Endothelial cell of umbilical vein (primary cell): Measurements from ENCODE around the gene PYGB. TPM values are rescaled to one million over a fixed set of nuclear protein-coding genes. Genes with fewer than 3 reads are reported as not detected.

Source experiments
- BruUV-seq: library from RNA; stranded (reverse); fragments of 400-500 nt; replicated peaks from 2 replicates; lab custom pipeline; 2021; lab: Mats Ljungman, UMichigan
- CTCF ChIA-PET: fragments of 300-600, 350-600 bp; sonication (Branson Sonifier 250); formaldehyde crosslinking; loops from one replicate; lab custom pipeline; 2021; ENCODE audit warnings: antibody characterized with exemption, inconsistent platforms; lab: Charles Lee
- POLR2A ChIA-PET: fragments of 300-600, 350-600 bp; sonication (Branson Sonifier 250); formaldehyde crosslinking; loops from one replicate; lab custom pipeline; 2021; ENCODE audit warnings: antibody characterized with exemption, inconsistent platforms; lab: Charles Lee
- DNase-seq: peaks from one replicate; pipeline ENCODE4 v3.0.0-alpha.2; 2011; ENCODE audit warnings: low read depth, low spot score
- FAIRE-seq: peaks from 2 replicates; lab custom pipeline; 2011; peaks lifted over from hg19 to GRCh38; lab: Jason Lieb, UNC
- H2AFZ ChIP-seq: 2 replicates; pipeline ENCODE4 v1.6.0; 2012; ENCODE audit warnings: low read depth, low read length, control low read depth, inconsistent platforms
- H3K27ac ChIP-seq: 2 replicates; pipeline ENCODE4 v1.5.1; 2011; ENCODE audit warnings: low read depth, mild to moderate bottlenecking, control low read depth, low read length, moderate library complexity; ENCODE audit not compliant: insufficient read depth
- H3K27me3 ChIP-seq, 2 experiments: 2 replicates each; pipeline versions ENCODE4 v1.6.0 to v1.6.1; 2011; ENCODE audit warnings: low read length in 2 of 2, mixed read lengths in 1 of 2; ENCODE audit not compliant: control insufficient read depth in 2 of 2, insufficient read depth in 2 of 2
- H3K36me3 ChIP-seq, 2 experiments: 2 replicates in 1 of 2; 3 replicates in 1 of 2; pipeline ENCODE4 v1.5.1; 2011; ENCODE audit warnings: low read length in 2 of 2, mild to moderate bottlenecking in 1 of 2, moderate library complexity in 1 of 2; ENCODE audit not compliant: control insufficient read depth in 2 of 2, insufficient read depth in 2 of 2; ENCODE audit errors: extremely low read depth in 1 of 2
- H3K4me1 ChIP-seq: 3 replicates; pipeline ENCODE4 v1.5.1; 2011; ENCODE audit warnings: mild to moderate bottlenecking, low read length; ENCODE audit not compliant: control insufficient read depth, insufficient read depth; ENCODE audit errors: extremely low read depth
- H3K4me2 ChIP-seq: 2 replicates; pipeline ENCODE4 v1.6.1; 2011; ENCODE audit warnings: low read length, control low read depth, mixed read lengths; ENCODE audit not compliant: insufficient read depth
- H3K4me3 ChIP-seq, 3 experiments: fragments of 200-600 bp in 1 of 3; sonication (generic), shearing (Covaris generic) in 1 of 3; replicated peaks in 1 of 3; 2 replicates each; pipeline ENCODE4 v1.5.1; 2011 to 2016; ENCODE audit warnings: control low read depth in 3 of 3, low read length in 3 of 3, mild to moderate bottlenecking in 2 of 3, inconsistent platforms in 1 of 3, low read depth in 1 of 3, moderate library complexity in 1 of 3; ENCODE audit not compliant: insufficient read depth in 1 of 3
- H3K79me2 ChIP-seq: 2 replicates; pipeline ENCODE4 v1.6.0; 2012; ENCODE audit warnings: low read length, inconsistent platforms; ENCODE audit not compliant: control insufficient read depth, insufficient read depth
- H3K9ac ChIP-seq: replicated peaks from 2 replicates; pipeline ENCODE3; 2011; ENCODE audit warnings: low read length, control low read depth; ENCODE audit not compliant: insufficient read depth; ENCODE audit errors: extremely low read depth
- H3K9me1 ChIP-seq: replicated peaks from 3 replicates; pipeline ENCODE4 v1.6.0; 2011; ENCODE audit warnings: mild to moderate bottlenecking, low read length; ENCODE audit not compliant: control insufficient read depth, insufficient read depth; ENCODE audit errors: extremely low read depth
- H3K9me3 ChIP-seq: replicated peaks from 2 replicates; pipeline ENCODE4 v1.5.1; 2012; ENCODE audit warnings: low read length, inconsistent platforms; ENCODE audit not compliant: control insufficient read depth, insufficient read depth
- H4K20me1 ChIP-seq: replicated peaks from 2 replicates; pipeline ENCODE3; 2011; ENCODE audit warnings: mild to moderate bottlenecking, low read length; ENCODE audit not compliant: control insufficient read depth, insufficient read depth; ENCODE audit errors: extremely low read depth
- EZH2 ChIP-seq: IDR thresholded peaks from 2 replicates; pipeline ENCODE4 v1.6.1; 2012; ENCODE audit warnings: borderline replicate concordance, low read depth, mild to moderate bottlenecking, moderate library complexity, low read length, inconsistent platforms; ENCODE audit not compliant: severe bottlenecking
- FOS ChIP-seq: IDR thresholded peaks from 2 replicates; pipeline ENCODE4 v1.6.1; 2011; ENCODE audit warnings: mild to moderate bottlenecking, low read length, moderate library complexity, borderline replicate concordance; ENCODE audit not compliant: insufficient read depth
- GATA2 ChIP-seq: IDR thresholded peaks from 2 replicates; pipeline ENCODE4 v1.7.0; 2011; ENCODE audit warnings: low read depth, mild to moderate bottlenecking, moderate library complexity, mixed read lengths, low read length; ENCODE audit not compliant: insufficient read length, insufficient read depth
- JUN ChIP-seq: IDR thresholded peaks from 2 replicates; pipeline ENCODE4 v1.6.1; 2011; ENCODE audit warnings: borderline replicate concordance, low read depth; ENCODE audit not compliant: insufficient read length, insufficient read depth
- MYC ChIP-seq: IDR thresholded peaks from one replicate; pipeline ENCODE4 v1.6.1; 2011; ENCODE audit warnings: mild to moderate bottlenecking, low read depth, low read length
- POLR2A ChIP-seq: IDR thresholded peaks from 2 replicates; pipeline ENCODE4 v1.6.1; 2012; ENCODE audit warnings: low read depth, mild to moderate bottlenecking, control low read depth, low read length
- POLR2AphosphoS5 ChIP-seq: IDR thresholded peaks from 2 replicates; pipeline ENCODE4 v1.6.1; 2012; ENCODE audit warnings: low read depth, mild to moderate bottlenecking, control low read depth, low read length, moderate library complexity; ENCODE audit not compliant: insufficient read depth
- dilution Hi-C: fragments of 300-500 bp; cut with MboI; formaldehyde crosslinking; loops from one replicate; pipeline ENCODE4 v1.15.0; 2019; ENCODE audit warnings: low sequenced_read_pairs; ENCODE audit not compliant: extremely low pct_ligation_motif_present
- intact Hi-C: fragments of 100-400 bp; cut with micrococcal nuclease; formaldehyde crosslinking; loops from one replicate; pipeline ENCODE4 v1.10.0; 2022
- polyA plus RNA-seq, 4 experiments: library from polyadenylated mRNA; depleted of rRNA in 3 of 4; stranded (reverse) in 3 of 4; unstranded in 1 of 4; fragments of >200 nt; gene quantifications; 2 replicates each; pipeline versions ENCODE4 v1.2.1 to v1.2.3, GENCODE V29; 2011 to 2012; ENCODE audit warnings: missing spikeins in 1 of 4
- total RNA-seq: library from RNA; stranded (reverse); gene quantifications from 2 replicates; pipeline ENCODE4 v1.2.3, GENCODE V29; 2021
- TF ChIP-seq, protein P1 (sequence below), 2 donors: IDR thresholded peaks; 1 replicate in 1 of 2; 2 replicates in 1 of 2; pipeline ENCODE4 v1.5.1; 2011; ENCODE audit warnings: low read length in 2 of 2, mild to moderate bottlenecking in 2 of 2, moderate library complexity in 2 of 2, control low read depth in 1 of 2, inconsistent platforms in 1 of 2, low read depth in 1 of 2; ENCODE audit not compliant: insufficient read depth in 1 of 2; ENCODE audit errors: extremely low read depth in 1 of 2
- TF ChIP-seq, protein P2 (sequence below): IDR thresholded peaks from 2 replicates; pipeline ENCODE4 v1.6.1; 2011; ENCODE audit not compliant: insufficient read depth, insufficient read length

PYGB gene
- total and polyA plus RNA-seq, 2 donors (not counting 3 experiments of a cell fraction or from before 2014, with no cell fraction given): 36.1 to 60.2 TPM

DNA sequence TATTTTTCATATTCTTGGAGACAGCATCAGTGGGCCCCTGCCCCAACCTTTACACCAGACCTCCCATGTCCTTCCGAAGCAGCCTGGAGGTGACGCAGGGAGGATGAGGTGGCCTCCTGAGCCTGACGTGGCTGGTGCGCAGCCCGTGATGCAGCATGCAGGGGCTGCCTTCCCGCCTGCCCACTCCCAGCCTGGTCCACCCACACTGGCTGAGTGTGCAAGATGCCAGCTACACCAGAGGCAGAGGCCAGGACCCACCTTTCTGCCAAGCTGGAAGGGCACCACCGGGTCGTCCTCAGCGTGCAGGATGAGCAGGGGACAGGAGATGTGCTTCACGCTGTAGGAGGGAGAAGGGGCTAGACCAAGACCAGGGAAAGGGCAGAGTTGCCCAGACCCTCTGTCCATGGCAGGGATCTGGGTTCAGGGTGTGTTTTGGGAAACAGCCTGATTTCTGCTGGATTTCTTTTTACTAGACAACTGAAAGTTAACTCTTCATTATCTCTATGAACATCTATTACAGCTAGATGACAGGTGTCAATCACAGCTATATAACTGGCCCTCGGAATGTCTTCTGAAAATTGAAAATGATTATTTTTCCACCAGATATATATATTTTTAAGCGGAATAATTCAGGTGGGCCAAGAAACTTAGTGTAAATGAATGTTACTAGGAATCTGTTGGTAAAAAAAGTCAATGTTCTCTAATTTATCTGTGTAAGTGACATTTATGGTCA lies 55.6 kb downstream of the PYGB start:
- DNase-seq: no peak
- Histone ChIP-seq H3K36me3 (peaks cover 0 to 3% of the 10 kb centered on the region in 2 experiments), H3K9me1 (no peaks in the 10 kb centered on the region), H3K4me3 (no peak overlapping the region), H3K4me2 (no peak overlapping the region), H3K9me3 (no peaks in the 10 kb centered on the region), H4K20me1 (no peaks in the 10 kb centered on the region), H3K79me2 (no peaks in the 10 kb centered on the region), H2AFZ (no peak overlapping the region), H3K27ac (no peak overlapping the region), H3K9ac (no peak overlapping the region), H3K27me3 (no peaks in the 10 kb centered on the region), H3K4me1 (no peaks in the 10 kb centered on the region)
- ChIA-PET CTCF (interaction anchor here (5.1 kb wide), 1 partner anchor 96 kb away, joined by 49 read pairs; no protein-coding TSS in a partner anchor), POLR2A (no interaction called here)
- FAIRE-seq: no peak
- BruUV-seq: no TSS peak
- dilution Hi-C loops (no loop called here), intact Hi-C loops (no loop called here)
- TF ChIP-seq JUN (no peak), GATA2 (no peak), EZH2 (no peak), POLR2A (no peak), POLR2AphosphoS5 (no peak), MYC (no peak), FOS (no peak)
- TF ChIP-seq, protein P1, sequence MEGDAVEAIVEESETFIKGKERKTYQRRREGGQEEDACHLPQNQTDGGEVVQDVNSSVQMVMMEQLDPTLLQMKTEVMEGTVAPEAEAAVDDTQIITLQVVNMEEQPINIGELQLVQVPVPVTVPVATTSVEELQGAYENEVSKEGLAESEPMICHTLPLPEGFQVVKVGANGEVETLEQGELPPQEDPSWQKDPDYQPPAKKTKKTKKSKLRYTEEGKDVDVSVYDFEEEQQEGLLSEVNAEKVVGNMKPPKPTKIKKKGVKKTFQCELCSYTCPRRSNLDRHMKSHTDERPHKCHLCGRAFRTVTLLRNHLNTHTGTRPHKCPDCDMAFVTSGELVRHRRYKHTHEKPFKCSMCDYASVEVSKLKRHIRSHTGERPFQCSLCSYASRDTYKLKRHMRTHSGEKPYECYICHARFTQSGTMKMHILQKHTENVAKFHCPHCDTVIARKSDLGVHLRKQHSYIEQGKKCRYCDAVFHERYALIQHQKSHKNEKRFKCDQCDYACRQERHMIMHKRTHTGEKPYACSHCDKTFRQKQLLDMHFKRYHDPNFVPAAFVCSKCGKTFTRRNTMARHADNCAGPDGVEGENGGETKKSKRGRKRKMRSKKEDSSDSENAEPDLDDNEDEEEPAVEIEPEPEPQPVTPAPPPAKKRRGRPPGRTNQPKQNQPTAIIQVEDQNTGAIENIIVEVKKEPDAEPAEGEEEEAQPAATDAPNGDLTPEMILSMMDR (IDR thresholded peaks at IDR 0.05; ENCODE audit: extremely low read depth in 1 of 2, insufficient read depth in 1 of 2, low read depth in 1 of 2, low read length in 2 of 2): no peak
- TF ChIP-seq, protein P2, sequence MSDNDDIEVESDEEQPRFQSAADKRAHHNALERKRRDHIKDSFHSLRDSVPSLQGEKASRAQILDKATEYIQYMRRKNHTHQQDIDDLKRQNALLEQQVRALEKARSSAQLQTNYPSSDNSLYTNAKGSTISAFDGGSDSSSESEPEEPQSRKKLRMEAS: no peak
